ENCODE data around the gene THYN1. TPM values are rescaled to one million over a fixed set of nuclear protein-coding genes. Genes with fewer than 3 reads are reported as not detected.
A peak's percentile ranks its signal among the peaks of the same experiment; 100 is the strongest.

THYN1 gene
- total and polyA plus RNA-seq, 4 donors = 54.4 to 91.2 (median 73.2) TPM

DNA sequence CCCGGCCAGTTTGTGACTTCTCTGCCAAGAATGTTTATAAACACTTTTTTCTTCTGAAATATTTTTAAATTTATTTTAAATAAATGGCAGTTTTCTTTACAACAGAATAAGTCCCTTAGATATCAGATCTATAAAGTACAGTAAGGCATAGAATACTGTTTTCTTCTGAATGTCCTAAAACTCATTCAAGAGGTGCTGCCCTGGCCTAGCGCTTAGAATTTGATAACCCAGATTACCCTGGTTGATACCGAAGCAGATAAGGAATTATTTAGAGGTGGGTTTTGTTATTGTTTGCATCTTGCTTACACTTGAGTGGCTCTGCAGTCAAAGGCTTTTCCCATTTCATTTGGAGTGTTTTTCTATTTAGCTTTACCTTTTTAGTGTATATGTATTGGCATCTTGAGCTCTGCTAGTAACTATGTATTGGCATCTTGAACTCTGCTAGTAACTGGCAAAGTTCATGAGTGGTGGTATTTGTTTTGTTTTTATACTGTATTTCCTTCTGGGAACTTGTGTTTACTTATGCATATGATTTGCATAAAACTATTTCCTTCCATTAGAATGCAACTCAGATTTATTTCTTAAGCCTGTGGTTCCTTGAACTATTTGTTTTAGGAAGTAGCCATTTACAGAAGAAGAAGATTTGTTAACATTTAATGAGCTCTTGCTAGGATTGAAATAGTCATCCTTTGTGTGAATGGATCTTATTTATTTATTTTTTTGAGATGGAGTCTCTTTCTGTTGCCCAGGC lies 1.5 kb upstream of the THYN1 start:
- WGBS (ENCODE audit: insufficient coverage) = 100% methylated on average over 2 of the region's 3 CpGs
- Histone ChIP-seq H3K4me3 (ENCODE audit: low read depth, low read length) (peak overlapping the region; percentile 75), H3K4me1 (ENCODE audit: control insufficient read depth, insufficient read depth, low read length) (no peaks in the 10 kb centered on the region)

DNA sequence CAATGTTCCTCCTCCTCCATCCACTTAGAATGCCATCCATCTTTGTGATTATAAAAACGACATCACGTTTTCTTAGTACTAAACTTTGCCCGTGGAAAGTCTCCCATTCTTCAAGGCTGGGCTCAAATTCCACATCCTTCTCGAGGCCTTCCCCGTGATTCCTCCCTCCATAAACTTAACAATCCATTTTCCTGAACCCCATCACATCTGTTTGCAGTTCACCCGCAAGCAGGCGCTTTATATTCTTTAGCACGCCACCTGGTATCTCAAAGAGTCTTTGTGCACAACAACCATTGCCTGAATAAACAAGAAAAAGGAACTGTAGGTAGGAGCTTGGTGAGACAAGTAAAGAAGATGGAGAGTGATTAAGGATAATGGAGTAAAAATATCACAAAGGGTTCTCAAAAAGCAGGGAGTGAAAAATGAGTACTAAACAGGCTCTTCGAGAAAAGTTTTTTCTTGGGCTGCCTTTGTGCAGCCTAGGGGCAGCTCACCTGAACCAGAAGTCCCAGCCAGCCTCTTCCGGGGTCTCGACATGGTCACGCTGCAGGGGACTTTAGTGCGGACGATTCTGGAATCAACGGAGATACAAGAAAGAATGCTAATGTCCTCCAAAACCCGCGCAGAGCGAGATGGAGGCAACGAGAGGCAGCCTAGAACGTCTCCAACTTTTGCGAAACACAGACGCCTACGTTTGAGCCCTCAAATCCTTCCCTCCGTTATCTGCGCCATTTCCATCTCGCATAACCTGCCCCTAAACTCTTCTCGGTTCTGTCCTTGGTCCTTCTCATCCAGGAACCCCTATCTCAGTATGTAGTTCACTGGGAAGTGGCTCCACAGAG lies 585 bp downstream of the THYN1 start:
- Histone ChIP-seq H3K4me3 (ENCODE audit: low read depth, low read length) (peak overlapping the region; percentile 82), H3K9me3 (ENCODE audit: control insufficient read depth, insufficient read depth, low read length) (no peaks in the 10 kb centered on the region), H3K27me3 (ENCODE audit: control insufficient read depth, insufficient read depth, low read length) (no peaks in the 10 kb centered on the region), H3K36me3 (ENCODE audit: control insufficient read depth, insufficient read depth, low read length) (peaks cover 17% of the 10 kb centered on the region), H3K4me1 (ENCODE audit: control insufficient read depth, insufficient read depth, low read length) (no peaks in the 10 kb centered on the region), H3K27ac (ENCODE audit: low read depth, low read length) (peak overlapping the region; percentile 83)
- under 1% methylated on average over 20 of the region's 27 CpGs for WGBS (ENCODE audit: insufficient coverage)
- peak in 4 of 6 donors; percentile 12 to 69 (median 22) for DNase-seq (ENCODE audit: low read depth in 4 of 6, low spot score in 6 of 6)

More for the DNA sequence above, 1.5 kb upstream of the THYN1 start:
- Histone ChIP-seq H3K27me3 (ENCODE audit: control insufficient read depth, insufficient read depth, low read length) (no peaks in the 10 kb centered on the region), H3K9me3 (ENCODE audit: control insufficient read depth, insufficient read depth, low read length) (no peaks in the 10 kb centered on the region), H3K36me3 (ENCODE audit: control insufficient read depth, insufficient read depth, low read length) (peaks cover 30% of the 10 kb centered on the region), H3K27ac (ENCODE audit: low read depth, low read length) (no peak overlapping the region)
- DNase-seq (ENCODE audit: low read depth in 4 of 6, low spot score in 6 of 6) = no peak

DNA sequence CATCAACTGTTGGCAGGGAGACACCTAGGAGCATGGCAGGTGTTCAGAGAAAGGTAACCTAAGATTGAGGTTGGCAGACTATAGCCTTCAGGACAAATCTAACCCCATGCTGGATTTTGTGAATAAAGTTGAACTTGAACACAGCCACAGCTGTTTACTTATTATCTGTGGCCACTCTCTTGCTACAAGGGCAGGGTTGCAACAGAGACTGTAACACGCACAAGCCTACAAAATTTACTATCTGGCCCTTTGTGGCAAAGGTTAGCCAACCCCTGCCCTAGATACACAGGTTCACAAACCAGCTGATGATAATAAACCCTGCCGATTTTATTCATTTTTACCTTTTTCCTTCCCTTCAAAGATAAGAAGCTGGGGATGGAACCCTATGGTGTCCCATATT lies 2.5 kb downstream of the THYN1 start:
- H3K36me3 ChIP-seq (ENCODE audit: control insufficient read depth, insufficient read depth, low read length) = peaks cover 27% of the 10 kb centered on the region
- WGBS (ENCODE audit: insufficient coverage) = 92% methylated on average over 2 of the region's 2 CpGs
- H3K4me3 ChIP-seq (ENCODE audit: low read depth, low read length) = no peak overlapping the region
- no peak overlapping the region for H3K27ac ChIP-seq (ENCODE audit: low read depth, low read length)
- no peaks in the 10 kb centered on the region for H3K4me1 ChIP-seq (ENCODE audit: control insufficient read depth, insufficient read depth, low read length)
- H3K9me3 ChIP-seq (ENCODE audit: control insufficient read depth, insufficient read depth, low read length) = no peaks in the 10 kb centered on the region
- no peak for DNase-seq (ENCODE audit: low read depth in 4 of 6, low spot score in 6 of 6)
- no peaks in the 10 kb centered on the region for H3K27me3 ChIP-seq (ENCODE audit: control insufficient read depth, insufficient read depth, low read length)

DNA sequence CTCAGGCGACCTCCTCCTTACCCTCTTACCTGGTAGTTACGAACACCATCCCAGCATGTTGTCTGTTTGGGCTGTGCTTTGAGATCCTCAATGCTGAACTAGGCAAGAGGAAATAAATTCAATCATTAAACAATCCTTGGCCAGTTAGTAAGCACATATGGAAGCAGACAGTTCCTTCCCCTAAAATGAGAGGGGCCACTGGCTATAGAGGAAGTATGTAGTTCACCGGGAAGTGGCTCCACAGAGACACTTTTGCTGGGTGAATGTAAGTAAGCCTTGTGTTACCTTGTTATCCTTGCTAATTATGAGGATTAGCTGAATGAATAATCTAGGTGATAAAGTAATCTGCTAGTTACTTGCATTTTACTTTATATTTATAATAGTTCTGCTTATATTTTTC lies 2.9 kb downstream of the THYN1 start:
- Histone ChIP-seq H3K9me3 (ENCODE audit: control insufficient read depth, insufficient read depth, low read length) (no peaks in the 10 kb centered on the region), H3K4me1 (ENCODE audit: control insufficient read depth, insufficient read depth, low read length) (no peaks in the 10 kb centered on the region), H3K36me3 (ENCODE audit: control insufficient read depth, insufficient read depth, low read length) (peaks cover 31% of the 10 kb centered on the region), H3K27me3 (ENCODE audit: control insufficient read depth, insufficient read depth, low read length) (no peaks in the 10 kb centered on the region), H3K4me3 (ENCODE audit: low read depth, low read length) (no peak overlapping the region), H3K27ac (ENCODE audit: low read depth, low read length) (no peak overlapping the region)
- no peak for DNase-seq (ENCODE audit: low read depth in 4 of 6, low spot score in 6 of 6)
- no CpG with 5 or more reads among the region's 3 CpGs for WGBS (ENCODE audit: insufficient coverage)

DNA sequence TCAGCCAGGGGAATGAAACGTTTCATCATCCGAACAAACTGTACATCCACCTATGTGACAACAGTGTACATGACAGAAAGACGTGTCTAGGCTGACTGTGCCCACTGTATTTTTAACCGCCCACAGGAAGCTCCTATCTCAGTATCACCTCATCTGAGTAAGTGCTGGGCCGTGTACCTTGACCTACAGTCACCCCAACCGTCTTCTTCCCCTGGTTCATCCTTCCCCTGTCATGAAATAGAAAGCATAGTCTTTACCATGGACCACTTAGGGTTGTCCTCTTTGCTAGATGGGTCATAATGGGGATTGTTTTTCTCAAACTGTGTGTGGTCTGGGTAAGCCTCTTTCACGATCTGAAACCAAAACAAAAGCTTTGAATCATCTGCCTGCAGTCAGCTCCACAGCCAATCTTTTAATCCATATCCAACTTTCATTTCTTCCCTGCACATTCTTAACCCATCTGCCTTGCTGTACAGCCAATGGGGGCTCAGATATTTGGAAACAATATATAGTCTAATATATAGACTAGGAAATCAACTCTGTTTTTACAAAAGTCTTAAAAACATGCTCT lies 4.2 kb downstream of the THYN1 start:
- Histone ChIP-seq H3K9me3 (ENCODE audit: control insufficient read depth, insufficient read depth, low read length) (no peaks in the 10 kb centered on the region), H3K27ac (ENCODE audit: low read depth, low read length) (no peak overlapping the region), H3K4me1 (ENCODE audit: control insufficient read depth, insufficient read depth, low read length) (no peaks in the 10 kb centered on the region), H3K36me3 (ENCODE audit: control insufficient read depth, insufficient read depth, low read length) (peaks cover 43% of the 10 kb centered on the region), H3K4me3 (ENCODE audit: low read depth, low read length) (no peak overlapping the region), H3K27me3 (ENCODE audit: control insufficient read depth, insufficient read depth, low read length) (no peaks in the 10 kb centered on the region)
- DNase-seq (ENCODE audit: low read depth in 4 of 6, low spot score in 6 of 6) = no peak
- 98% methylated on average over 4 of the region's 7 CpGs for WGBS (ENCODE audit: insufficient coverage)

DNA sequence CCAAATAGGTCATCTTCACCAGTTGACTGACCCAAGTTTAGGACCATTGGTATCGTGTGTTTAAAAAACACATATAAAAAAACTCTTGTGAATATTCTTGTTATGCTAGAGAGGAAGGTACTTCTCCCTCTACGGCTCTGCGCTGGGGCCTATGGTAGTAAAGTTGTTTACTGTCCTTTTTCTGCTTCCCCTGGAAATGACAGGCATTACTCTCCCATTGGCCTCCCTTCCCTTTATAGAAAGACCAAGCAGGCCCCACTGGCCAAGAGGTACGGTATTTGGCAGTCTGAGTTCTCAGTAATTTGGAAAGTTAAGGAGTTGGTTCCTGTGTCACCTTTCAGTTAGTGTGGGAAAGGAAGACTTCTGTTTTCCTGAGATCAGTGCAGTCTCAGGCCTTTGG lies 6.5 kb downstream of the THYN1 start:
- H3K4me1 ChIP-seq (ENCODE audit: control insufficient read depth, insufficient read depth, low read length) = no peaks in the 10 kb centered on the region
- DNase-seq (ENCODE audit: low read depth in 4 of 6, low spot score in 6 of 6) = no peak
- no peak overlapping the region for H3K4me3 ChIP-seq (ENCODE audit: low read depth, low read length)
- no peaks in the 10 kb centered on the region for H3K27me3 ChIP-seq (ENCODE audit: control insufficient read depth, insufficient read depth, low read length)
- H3K36me3 ChIP-seq (ENCODE audit: control insufficient read depth, insufficient read depth, low read length) = peaks cover 61% of the 10 kb centered on the region
- no peaks in the 10 kb centered on the region for H3K9me3 ChIP-seq (ENCODE audit: control insufficient read depth, insufficient read depth, low read length)
- 89% methylated on average over 1 of the region's 4 CpGs for WGBS (ENCODE audit: insufficient coverage)
- H3K27ac ChIP-seq (ENCODE audit: low read depth, low read length) = no peak overlapping the region

DNA sequence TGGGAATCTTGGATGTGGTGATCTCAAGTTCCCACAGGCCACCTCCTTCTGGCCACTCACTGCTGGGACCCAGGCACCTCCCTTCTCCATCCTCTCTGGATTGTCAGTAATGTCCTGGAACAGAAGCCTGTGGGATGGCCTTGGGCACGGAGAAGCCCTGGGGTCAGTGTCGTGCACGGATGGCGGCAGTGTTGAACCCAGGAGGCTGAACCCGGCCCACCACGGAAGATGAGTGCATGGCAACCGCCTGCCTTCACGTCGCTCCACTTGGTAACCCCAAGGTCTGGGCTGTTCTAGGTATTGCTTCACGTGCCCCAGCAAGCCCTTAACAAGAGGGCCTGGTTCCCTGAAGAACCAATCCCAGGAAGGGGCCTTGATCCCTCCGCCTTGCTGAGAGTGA lies 7.1 kb downstream of the THYN1 start:
- H3K9me3 ChIP-seq (ENCODE audit: control insufficient read depth, insufficient read depth, low read length) = no peaks in the 10 kb centered on the region
- H3K27me3 ChIP-seq (ENCODE audit: control insufficient read depth, insufficient read depth, low read length) = no peaks in the 10 kb centered on the region
- H3K27ac ChIP-seq (ENCODE audit: low read depth, low read length) = no peak overlapping the region
- no peaks in the 10 kb centered on the region for H3K4me1 ChIP-seq (ENCODE audit: control insufficient read depth, insufficient read depth, low read length)
- 92% methylated on average over 11 of the region's 11 CpGs for WGBS (ENCODE audit: insufficient coverage)
- no peak for DNase-seq (ENCODE audit: low read depth in 4 of 6, low spot score in 6 of 6)
- H3K36me3 ChIP-seq (ENCODE audit: control insufficient read depth, insufficient read depth, low read length) = peaks cover 65% of the 10 kb centered on the region
- no peak overlapping the region for H3K4me3 ChIP-seq (ENCODE audit: low read depth, low read length)

DNA sequence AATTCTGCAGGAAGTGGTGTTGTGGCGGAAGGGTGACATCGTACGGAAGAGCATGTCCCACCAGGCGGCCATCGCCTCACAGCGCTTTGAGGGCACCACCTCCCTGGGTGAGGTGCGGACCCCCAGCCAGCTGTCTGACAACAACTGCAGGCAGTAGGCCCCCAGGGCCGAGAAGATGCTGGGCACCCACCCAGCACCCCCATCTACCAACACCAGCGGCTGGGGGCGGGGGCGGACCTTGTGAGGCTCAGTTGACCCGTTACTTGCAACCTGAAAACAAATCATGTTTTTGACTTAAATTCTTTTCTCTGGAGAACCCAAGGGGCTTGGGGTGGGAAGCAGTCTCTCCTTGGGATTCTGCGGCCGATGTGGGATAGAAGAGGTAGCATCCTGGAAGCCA lies 7.7 kb downstream of the THYN1 start:
- H3K36me3 ChIP-seq (ENCODE audit: control insufficient read depth, insufficient read depth, low read length) = peaks cover 68% of the 10 kb centered on the region
- H3K4me3 ChIP-seq (ENCODE audit: low read depth, low read length) = no peak overlapping the region
- no peaks in the 10 kb centered on the region for H3K4me1 ChIP-seq (ENCODE audit: control insufficient read depth, insufficient read depth, low read length)
- no peak for DNase-seq (ENCODE audit: low read depth in 4 of 6, low spot score in 6 of 6)
- no peaks in the 10 kb centered on the region for H3K27me3 ChIP-seq (ENCODE audit: control insufficient read depth, insufficient read depth, low read length)
- H3K27ac ChIP-seq (ENCODE audit: low read depth, low read length) = no peak overlapping the region
- WGBS (ENCODE audit: insufficient coverage) = 93% methylated on average over 13 of the region's 14 CpGs
- no peaks in the 10 kb centered on the region for H3K9me3 ChIP-seq (ENCODE audit: control insufficient read depth, insufficient read depth, low read length)

DNA sequence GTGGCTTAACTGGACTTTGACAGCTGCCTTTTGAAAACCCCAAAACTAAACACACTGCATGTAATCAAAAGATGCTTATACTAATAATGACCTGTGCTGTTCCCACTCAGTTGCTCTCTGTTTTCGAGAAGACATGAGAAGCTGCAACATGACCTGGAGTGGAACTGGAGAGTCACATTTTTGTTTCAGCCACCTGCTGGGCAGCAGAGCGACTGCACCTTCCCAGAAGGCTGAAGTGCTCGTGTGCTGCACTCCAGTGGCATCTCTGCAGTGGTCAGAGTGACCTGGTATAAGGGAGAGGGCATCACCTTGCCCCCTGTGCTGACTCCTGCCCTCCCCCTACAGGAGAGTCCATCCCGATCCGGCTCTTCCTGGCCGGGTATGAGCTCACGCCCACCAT lies 8.6 kb downstream of the THYN1 start:
- 54% methylated on average over 4 of the region's 7 CpGs for WGBS (ENCODE audit: insufficient coverage)
- Histone ChIP-seq H3K27me3 (ENCODE audit: control insufficient read depth, insufficient read depth, low read length) (no peaks in the 10 kb centered on the region), H3K27ac (ENCODE audit: low read depth, low read length) (no peak overlapping the region), H3K36me3 (ENCODE audit: control insufficient read depth, insufficient read depth, low read length) (peaks cover 70% of the 10 kb centered on the region), H3K9me3 (ENCODE audit: control insufficient read depth, insufficient read depth, low read length) (no peaks in the 10 kb centered on the region), H3K4me3 (ENCODE audit: low read depth, low read length) (no peak overlapping the region), H3K4me1 (ENCODE audit: control insufficient read depth, insufficient read depth, low read length) (no peaks in the 10 kb centered on the region)
- DNase-seq (ENCODE audit: low read depth in 4 of 6, low spot score in 6 of 6) = peak in 1 of 6 donors; percentile 12
